Nephron (organoid): Measurements from ENCODE around the gene JAM3.
"Not testable (repeated sequence)": the region's sequence is repeated elsewhere in the genome, so short reads cannot be mapped to it uniquely, and the experiment has no call there.

Experiments
- H3K27ac Mint-ChIP-seq, 3 experiments: 2 replicates each; pipeline ENCODE4 v1.8.0; 2020; ENCODE audit warnings: mixed read lengths in 3 of 3, mild to moderate bottlenecking in 2 of 3, moderate library complexity in 1 of 3
- H3K27me3 Mint-ChIP-seq: 2 replicates; pipeline ENCODE4 v1.8.0; 2021; ENCODE audit warnings: low read depth, mild to moderate bottlenecking, moderate library complexity, mixed read lengths
- H3K36me3 Mint-ChIP-seq: 2 replicates; pipeline ENCODE4 v1.8.0; 2020; ENCODE audit warnings: low read depth, mixed read lengths
- H3K4me1 Mint-ChIP-seq: 2 replicates; pipeline ENCODE4 v1.8.0; 2020; ENCODE audit warnings: mixed read lengths
- H3K4me3 Mint-ChIP-seq, 3 experiments: 2 replicates each; pipeline ENCODE4 v1.8.0; 2020; ENCODE audit warnings: mild to moderate bottlenecking in 3 of 3, mixed read lengths in 3 of 3, moderate library complexity in 2 of 3
- H3K9me3 Mint-ChIP-seq: 2 replicates; pipeline ENCODE4 v1.8.0; 2020; ENCODE audit warnings: mixed read lengths
- CTCF ChIP-seq, 3 experiments: fragments of 200-600 bp; sonication (generic); IDR thresholded peaks; one replicate each; pipeline ENCODE4 v1.5.0; 2021; ENCODE audit warnings: antibody characterized with exemption in 3 of 3; ENCODE audit not compliant: unreplicated experiment in 3 of 3

JAM3 gene

GRCh38 chr11:134171951-134172350 is 103.1 kb downstream of the JAM3 start:
- TF ChIP-seq CTCF (IDR thresholded peaks at IDR 0.05; ENCODE audit: unreplicated experiment in 3 of 3), result no peak
- no peak overlapping the region for H3K4me3 Mint-ChIP-seq
- peaks cover 14% of the 10 kb centered on the region for H3K9me3 Mint-ChIP-seq
- no peak overlapping the region for H3K27ac Mint-ChIP-seq
- H3K4me1 Mint-ChIP-seq, result no peaks in the 10 kb centered on the region
- peaks cover 88% of the 10 kb centered on the region for H3K36me3 Mint-ChIP-seq
- H3K27me3 Mint-ChIP-seq, result no peaks in the 10 kb centered on the region

- Mint-ChIP-seq H3K4me3 (no peak overlapping the region), H3K4me1 (no peaks in the 10 kb centered on the region), H3K27me3 (no peaks in the 10 kb centered on the region), H3K27ac (no peak overlapping the region), H3K9me3 (peaks cover 6% of the 10 kb centered on the region), H3K36me3 (peaks cover 84% of the 10 kb centered on the region)
- no peak for TF ChIP-seq CTCF (IDR thresholded peaks at IDR 0.05; ENCODE audit: unreplicated experiment in 3 of 3)
Observed at GRCh38 chr11:134173296-134173695, 104.4 kb downstream of the JAM3 start.

- H3K9me3 Mint-ChIP-seq, result no peaks in the 10 kb centered on the region
- no peaks in the 10 kb centered on the region for H3K4me1 Mint-ChIP-seq
- no peak overlapping the region for H3K27ac Mint-ChIP-seq
- TF ChIP-seq CTCF (IDR thresholded peaks at IDR 0.05; ENCODE audit: unreplicated experiment in 3 of 3), result no peak
- no peaks in the 10 kb centered on the region for H3K27me3 Mint-ChIP-seq
- H3K4me3 Mint-ChIP-seq, result no peak overlapping the region
- peaks cover 62% of the 10 kb centered on the region for H3K36me3 Mint-ChIP-seq
Observed at GRCh38 chr11:134176284-134176683, 107.4 kb downstream of the JAM3 start.

GRCh38 chr11:134178032-134178674 is 109.3 kb downstream of the JAM3 start:
- no peaks in the 10 kb centered on the region for H3K27me3 Mint-ChIP-seq
- no peak overlapping the region for H3K27ac Mint-ChIP-seq
- peaks cover 49% of the 10 kb centered on the region for H3K36me3 Mint-ChIP-seq
- no peaks in the 10 kb centered on the region for H3K9me3 Mint-ChIP-seq
- TF ChIP-seq CTCF (IDR thresholded peaks at IDR 0.05; ENCODE audit: unreplicated experiment in 3 of 3), result no peak
- H3K4me1 Mint-ChIP-seq, result no peaks in the 10 kb centered on the region
- H3K4me3 Mint-ChIP-seq, result no peak overlapping the region

- no peak for TF ChIP-seq CTCF (IDR thresholded peaks at IDR 0.05; ENCODE audit: unreplicated experiment in 3 of 3)
- no peak overlapping the region for H3K4me3 Mint-ChIP-seq
Observed at GRCh38 chr11:134181707-134182106, 112.8 kb downstream of the JAM3 start.

GRCh38 chr11:134188092-134188491 is 119.2 kb downstream of the JAM3 start:
- H3K36me3 Mint-ChIP-seq, result peaks cover 68% of the 10 kb centered on the region
- not testable (repeated sequence) for H3K27ac Mint-ChIP-seq, H3K4me3 Mint-ChIP-seq, H3K27me3 Mint-ChIP-seq, H3K4me1 Mint-ChIP-seq, H3K9me3 Mint-ChIP-seq

More at GRCh38 chr11:134181707-134182106, 112.8 kb downstream of the JAM3 start:
- Mint-ChIP-seq H3K9me3 (no peaks in the 10 kb centered on the region), H3K27ac (no peak overlapping the region), H3K4me1 (no peaks in the 10 kb centered on the region), H3K36me3 (peaks cover 34% of the 10 kb centered on the region), H3K27me3 (no peaks in the 10 kb centered on the region)
